ENCODE results near the gene C1RL.
A peak's percentile ranks its signal among the peaks of the same experiment; 100 is the strongest.

C1RL gene, protein sequence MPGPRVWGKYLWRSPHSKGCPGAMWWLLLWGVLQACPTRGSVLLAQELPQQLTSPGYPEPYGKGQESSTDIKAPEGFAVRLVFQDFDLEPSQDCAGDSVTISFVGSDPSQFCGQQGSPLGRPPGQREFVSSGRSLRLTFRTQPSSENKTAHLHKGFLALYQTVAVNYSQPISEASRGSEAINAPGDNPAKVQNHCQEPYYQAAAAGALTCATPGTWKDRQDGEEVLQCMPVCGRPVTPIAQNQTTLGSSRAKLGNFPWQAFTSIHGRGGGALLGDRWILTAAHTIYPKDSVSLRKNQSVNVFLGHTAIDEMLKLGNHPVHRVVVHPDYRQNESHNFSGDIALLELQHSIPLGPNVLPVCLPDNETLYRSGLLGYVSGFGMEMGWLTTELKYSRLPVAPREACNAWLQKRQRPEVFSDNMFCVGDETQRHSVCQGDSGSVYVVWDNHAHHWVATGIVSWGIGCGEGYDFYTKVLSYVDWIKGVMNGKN

DNA sequence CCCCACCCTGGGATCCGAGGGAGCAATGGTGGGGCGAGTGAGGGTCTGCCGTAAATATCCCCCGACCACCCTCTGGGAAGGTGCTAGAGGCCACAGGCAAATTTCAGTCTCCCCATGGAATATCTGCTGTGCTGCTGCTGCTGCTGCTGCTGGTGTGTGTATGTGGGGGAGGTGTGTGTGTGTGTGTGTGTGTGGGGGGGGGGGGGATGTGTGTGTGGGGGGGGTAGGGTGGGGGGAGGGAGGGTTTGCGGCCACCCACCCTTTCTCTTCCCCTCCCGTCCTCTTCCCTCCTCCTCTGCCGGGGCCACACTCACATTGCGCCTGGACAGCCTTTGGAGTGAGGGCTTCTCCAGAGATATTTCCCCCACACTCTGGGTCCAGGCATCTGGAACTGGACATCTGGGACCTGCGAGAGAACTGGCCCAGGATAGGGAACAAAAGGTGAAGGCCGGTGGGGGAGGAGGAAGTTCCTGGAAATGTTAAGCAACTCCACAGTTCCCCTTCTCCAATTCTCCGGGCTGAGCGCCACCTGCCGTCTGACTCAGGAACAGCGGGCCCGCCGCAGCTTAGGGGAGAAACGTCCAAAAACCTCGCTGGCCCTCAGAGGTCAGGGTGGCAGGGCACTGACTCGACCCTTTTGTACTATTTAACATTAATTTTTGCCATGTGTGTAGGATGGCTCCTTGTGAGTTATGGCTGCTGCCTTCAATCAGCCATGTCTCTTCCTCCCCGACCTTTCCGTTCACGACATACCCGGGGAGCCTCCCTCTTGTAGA lies at the start of gene C1RL:
C1RL (minus strand) TSS at position 419 of the 776 bp plus-strand sequence; CDS start at position 385, 34 bp downstream.
- peak; percentile 89 for DNase-seq

DNA sequence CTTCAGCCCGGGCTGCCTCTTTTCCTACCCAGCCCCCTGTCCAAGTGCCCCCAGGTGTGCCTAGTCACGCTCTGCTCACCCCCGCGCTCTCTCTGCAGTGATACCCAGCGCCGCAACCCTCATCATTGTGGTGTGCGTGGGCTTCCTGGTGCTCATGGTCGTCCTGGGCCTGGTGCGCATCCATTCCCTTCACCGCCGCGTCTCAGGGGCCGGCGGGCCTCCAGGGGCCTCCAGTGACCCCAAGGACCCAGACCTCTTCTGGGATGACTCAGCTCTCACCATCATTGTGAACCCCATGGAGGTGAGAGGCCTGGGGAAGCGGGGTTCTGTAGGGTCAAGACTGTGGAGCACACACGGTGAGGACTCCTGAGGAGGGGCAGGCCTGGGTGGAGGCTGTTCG lies 48.4 kb upstream of the C1RL start:
- DNase-seq = no peak

DNA sequence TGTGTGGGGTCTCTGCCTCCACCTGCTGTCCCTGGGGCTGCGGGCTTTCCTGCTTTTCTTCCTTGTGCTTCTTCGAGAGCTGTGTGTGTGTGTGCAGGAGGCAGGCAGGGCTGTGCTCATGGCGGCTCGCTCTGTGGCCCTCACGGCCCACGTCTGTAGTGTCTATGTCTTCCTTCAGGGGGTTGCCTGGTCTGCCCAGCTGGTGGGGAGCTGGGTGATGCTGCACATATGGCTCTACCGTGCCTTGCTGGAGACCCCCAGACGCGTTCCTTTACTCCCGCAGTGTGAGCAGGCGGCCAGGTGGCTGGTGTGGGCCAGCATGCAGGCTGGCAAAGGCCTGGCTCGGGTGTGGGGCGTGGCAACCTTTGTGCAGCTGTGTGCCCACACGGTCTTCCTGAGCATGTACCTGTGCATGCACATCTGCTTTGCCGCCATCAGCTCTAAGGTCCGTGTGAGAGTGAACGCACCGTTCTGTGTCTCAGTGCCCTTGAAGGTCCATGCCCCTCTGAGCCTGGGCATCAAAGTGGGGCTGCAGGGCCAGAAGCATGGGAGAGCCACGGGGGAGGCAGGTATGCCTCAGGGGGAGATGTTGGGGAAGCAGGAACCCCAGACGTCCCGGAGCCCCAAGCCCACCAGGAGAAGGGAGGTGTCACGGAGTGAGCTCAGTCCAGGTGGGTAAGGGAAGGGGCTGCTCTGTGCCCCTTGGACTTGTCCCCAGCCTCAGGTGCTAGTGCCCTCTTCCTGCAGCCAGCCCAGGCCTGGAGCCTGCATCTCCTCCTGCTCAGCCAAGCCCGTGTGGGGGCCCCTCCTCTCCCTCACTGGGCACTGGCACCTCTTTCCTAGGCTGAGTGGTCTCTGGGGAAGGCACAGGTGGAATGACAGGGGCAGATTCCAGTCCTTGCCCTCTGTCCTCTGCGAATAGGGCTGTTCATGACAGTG lies 47.5 kb upstream of the C1RL start:
- no peak for DNase-seq

DNA sequence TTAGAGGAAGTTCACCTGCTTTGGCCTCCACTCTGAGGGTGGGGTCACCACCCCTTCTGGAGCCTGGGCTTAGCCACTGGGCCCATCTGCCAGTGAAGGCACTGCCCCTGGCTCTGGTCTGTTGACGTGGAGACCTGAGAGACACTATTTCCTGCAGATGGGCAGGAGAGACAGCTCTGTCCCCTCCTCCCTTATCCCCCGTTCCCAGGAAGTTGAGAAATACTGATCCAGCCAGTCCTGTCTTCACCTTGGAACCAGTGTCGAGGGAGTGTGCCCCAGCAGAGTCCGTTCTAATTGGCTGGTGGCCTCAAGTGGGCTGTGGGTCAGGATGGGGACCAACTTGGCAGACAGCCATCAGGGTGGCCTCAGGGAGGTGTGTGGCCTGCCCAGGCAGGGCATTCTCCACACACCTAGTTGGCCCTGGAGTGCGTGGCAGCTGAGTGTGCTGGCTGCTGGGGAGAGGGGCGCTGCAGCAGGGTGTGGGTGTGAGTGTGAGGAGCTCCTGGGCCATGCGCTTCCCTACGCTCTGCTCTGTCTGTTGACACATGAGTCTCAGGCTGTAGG lies 46.5 kb upstream of the C1RL start:
- no peak for DNase-seq

DNA sequence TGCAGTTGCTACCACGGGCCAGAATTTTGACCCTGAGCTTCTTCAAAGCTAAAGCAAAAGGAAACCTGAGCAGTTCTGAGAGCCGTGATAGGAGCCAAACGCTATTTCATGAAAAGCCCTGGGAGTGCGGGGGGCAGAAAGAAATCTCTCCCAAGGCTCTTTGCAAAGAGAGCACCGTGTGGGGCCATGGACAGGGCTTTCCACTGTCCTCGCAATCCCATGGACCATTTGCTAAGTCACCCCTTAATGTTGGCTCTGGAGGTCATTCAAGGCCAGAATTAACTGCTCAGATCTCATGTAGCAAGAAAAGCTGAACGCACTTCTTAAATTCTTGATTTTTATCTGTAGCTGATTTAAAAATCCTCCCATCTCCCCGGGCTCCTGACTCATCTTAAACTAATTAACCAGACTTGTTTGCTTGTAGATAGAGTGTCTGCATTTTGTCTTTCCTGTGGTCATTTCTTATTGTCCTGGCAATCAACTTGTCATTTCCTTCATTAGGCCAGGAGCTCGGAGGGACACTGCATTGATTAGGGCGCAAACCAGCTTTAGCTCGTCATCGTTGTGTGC lies 46.0 kb upstream of the C1RL start:
- no peak for DNase-seq

DNA sequence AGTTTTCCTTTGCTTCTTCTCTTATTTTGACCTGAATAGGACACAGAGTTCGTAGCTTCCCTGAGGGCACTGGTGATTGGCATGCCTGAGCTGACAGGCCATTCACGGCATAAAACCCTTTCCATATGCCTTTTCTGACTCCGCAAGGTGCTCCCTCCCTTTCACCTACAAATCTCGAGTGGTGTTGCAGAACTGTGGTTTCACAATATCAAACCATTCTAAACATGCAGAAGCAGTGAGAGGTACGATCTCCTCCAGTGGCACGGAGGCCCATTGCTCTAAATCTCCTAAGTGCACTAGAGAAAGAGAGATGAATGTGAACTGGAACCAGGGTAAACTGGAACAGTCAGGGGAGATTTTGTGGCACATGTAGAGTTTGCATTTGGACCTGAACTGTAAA lies 45.0 kb upstream of the C1RL start:
- DNase-seq = no peak

DNA sequence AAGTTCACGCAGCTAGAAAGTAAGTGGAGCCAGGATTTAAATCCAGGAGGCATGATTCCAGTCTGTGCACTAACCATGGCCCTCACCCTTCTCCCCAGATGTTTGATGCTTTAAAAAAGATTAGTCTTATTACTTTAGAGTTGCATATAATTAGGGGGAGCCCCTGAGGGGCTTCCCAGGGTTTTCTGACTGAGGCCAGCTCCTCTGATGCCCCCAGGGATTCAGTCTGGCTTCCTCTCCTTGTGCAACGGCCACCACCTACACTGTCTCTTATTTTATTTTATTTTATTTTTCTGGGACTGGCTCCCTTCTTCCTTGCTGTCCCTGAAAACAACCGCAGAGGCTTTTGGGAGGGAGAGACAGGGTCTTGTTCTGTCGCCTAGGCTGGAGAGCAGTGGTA lies 43.8 kb upstream of the C1RL start:
- DNase-seq = no peak

DNA sequence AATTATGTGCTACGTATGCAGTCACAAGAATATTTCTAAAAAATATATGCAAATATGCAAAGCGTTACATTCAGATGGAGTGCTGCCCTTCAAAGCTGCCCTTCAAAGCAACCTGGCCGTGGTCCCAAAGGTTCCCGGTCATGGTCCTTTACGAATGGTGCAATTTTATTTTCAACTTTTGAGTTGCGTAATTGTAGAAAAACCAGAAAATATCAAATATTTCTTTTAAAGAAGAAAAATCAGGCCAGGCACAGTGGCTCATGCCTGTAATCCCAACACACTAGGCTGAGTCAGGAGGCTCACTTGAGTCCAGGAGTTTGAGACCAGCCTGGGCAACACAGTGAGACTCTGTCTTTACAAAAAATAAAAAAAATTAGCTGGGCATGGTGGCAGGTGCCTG lies 42.5 kb upstream of the C1RL start:
- DNase-seq = no peak

DNA sequence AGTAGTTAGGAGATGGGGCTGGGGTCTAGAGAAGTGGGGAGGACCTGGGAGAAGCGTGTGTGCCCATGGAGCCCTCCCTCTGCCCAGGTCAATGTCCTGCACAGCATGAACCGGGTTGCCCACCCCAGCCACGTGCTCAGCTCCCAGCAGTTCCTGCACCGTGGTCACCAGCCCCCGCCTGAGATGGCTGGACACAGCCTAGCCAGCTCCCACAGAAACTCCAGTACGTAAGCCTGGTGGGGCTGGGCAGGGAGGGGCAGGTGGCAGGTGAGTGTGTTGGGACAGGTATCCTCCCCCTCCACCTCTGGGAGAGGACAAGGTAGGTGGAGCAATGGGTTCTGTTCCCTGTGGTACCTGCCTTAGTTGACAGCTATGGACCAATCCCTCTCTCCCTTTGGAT lies 41.8 kb upstream of the C1RL start:
- no peak for DNase-seq

DNA sequence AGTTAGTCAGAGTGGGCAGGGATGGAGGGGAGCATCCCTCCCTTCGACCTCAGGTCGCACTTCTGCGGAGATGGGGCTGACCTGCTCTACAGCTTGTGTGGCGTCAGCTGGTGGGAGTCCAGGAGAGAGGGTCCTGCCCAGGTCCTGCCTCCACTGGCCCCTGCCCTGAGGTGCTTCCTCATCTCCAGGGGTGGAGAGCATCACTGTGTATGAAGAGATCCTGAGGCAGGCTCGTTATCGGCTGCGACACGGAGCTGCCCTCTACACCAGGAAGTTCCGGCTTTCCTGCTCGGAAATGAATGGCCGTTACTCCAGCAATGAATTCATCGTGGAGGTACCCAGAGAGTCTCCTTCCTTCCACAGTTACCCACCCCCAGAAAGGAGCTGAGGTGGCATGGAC lies 41.3 kb upstream of the C1RL start:
- DNase-seq = no peak

DNA sequence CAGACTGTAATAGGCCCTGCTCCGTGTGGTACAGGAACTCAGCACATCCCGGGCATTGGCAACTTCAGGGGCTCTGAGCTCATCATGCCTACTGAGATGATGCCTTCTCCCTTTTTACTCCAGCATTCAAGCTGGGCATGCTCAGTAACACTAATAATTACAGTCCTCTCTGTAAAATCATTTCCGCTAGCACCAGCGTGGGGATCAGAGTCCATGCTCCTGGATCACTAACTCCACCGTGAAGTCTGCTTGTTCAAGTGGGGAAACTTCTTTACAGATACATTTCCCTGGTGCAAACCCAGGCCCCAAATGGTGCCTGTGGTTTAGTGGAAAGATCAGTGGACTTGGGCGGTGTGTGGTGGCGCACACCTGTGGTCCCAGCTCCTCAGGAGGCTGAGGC lies 37.9 kb upstream of the C1RL start:
- no peak for DNase-seq

DNA sequence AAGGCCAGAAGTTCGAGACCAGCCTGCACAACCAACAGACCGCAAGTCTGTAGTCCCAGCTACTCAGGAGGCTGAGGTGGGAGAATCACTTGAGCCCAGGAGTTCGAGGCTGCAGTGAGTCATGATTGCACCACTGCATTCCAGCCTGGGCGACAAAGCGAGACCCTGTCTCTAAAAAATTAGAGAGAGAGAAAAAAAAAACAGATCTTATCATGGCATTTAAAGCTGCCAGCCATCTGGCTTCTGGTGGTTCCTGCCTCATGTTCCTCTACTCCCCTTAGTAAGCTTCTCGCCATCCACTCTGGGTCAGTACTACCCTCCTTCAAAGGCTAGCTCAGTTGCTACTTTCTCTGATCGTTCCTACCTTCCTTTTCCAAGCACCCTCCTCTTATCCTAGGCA lies 37.2 kb upstream of the C1RL start:
- no peak for DNase-seq

DNA sequence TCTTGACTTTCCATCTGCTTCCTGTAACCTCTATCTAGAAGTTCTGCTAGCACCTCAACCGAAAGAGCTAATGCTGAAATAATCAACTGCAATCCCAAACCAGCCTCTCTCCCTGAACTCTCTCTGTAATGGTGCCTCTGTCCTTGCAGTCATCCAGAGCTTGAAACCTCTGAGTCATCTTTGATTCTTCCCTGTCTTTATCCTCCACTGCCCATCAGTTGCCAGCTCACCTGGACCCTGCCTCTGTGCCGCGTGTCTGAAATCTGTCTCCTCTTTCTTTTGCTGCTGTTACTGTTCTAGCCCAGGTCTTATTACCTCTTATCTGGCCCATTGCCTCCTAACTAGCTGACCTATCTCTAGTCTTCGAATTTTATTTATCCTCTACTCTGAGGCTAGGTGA lies 36.7 kb upstream of the C1RL start:
- DNase-seq = no peak

DNA sequence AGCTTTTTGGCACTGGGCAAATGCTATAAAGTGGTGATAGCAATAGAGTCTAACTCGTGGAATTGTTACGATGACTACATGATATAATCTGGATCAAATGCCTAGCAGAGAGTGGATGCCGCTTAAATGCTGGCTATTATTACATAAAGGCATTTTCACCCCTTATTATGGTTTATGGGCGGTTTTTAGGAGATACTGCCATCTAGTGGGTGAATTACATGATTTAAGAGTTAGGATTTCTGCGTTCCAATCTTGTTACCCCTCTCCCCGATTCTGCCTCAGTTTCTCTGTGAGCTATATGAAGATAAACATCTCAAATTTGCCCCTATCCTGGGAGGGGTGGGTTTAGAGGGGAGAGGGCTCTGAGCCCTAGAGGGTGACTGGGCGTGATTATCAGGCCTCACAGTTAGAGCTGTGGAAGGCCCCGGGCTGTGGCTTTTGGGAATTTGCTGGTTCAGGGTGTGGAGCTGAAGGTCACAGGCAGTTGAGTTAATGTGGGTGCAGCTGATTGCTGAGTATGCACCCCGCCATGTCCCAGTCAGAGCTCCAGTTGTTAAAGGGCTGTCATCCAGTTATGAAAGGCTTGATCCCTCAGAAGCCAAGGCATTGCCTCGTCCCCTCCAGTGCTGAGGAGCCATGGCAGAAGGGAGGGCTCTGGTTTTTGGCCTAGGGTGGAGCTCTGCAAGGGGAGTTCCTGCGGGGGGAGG lies 35.6 kb upstream of the C1RL start:
- DNase-seq = no peak

DNA sequence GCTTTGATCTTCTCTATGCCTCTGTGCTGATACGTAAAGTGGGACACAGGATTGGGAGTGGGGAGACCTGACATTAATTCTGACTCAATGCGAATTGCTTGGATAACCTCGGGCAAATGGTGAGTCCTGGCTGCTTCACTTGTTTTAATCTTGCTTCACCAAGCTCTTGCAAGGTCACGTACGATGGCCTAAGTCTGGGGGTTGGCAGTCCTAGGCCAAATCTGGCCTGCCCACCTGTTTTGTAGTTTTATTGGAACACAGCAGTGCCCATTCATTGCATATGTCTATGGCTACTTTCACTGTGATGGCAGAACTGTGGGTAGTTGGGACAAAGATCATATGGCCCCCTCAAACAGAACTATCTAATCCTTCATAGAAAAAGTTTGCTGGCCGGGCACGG lies 34.5 kb upstream of the C1RL start:
- no peak for DNase-seq

DNA sequence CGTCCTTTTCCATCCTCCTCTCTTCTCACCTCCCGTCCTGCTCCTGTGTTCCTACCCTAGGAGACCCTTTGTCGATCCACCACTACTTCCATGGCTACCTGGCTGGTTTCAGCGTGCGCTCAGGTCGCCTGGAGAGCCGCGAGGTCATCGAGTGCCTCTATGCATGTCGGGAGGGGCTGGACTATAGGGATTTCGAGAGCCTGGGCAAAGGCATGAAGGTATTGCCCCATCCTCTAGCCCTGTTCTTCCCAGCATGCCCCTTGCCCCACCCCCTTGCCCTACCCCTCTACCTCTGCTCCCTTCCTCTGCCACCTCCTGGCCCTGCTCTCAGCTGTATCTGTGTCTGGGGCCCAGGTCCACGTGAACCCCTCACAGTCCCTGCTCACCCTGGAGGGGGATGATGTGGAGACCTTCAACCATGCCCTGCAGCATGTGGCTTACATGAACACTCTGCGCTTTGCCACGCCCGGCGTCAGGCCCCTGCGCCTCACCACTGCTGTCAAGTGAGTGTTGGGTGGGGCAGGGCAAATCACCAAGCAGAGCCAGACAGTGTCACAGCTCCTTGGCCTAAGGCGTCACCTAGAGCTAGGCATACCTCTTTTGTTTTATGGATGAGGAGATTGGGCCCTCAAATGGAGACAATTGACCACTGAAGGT lies 33.9 kb upstream of the C1RL start:
- DNase-seq = no peak

DNA sequence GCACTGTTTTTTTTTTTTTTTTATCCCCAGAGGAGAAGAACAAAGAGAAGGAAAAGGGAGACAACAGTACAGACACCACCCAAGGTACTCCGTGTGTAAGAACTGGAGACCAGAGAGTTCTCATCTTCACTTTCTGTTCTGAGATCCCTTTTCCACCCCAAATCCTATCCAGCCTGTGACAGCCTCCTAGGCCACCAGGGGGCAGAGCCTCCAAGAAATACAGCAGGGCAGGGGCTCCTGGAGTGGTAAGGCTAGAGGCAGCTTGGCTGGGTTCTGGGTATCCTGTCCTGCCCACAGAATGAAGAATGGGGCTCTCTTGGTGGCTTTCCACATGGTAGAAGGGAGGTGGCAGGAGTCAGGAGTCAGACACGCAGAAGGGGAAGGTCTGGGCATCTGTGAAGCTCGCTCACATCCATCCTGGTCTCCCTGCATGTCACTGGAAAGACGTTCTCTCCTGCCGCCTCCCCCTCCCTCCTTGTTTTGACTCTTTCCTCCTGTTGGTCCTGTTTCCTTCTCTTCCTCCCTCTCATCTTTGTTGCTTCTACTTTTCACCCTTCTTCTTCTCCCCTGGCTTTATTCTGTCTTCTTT lies 33.1 kb upstream of the C1RL start:
- peak; percentile 73 for DNase-seq

DNA sequence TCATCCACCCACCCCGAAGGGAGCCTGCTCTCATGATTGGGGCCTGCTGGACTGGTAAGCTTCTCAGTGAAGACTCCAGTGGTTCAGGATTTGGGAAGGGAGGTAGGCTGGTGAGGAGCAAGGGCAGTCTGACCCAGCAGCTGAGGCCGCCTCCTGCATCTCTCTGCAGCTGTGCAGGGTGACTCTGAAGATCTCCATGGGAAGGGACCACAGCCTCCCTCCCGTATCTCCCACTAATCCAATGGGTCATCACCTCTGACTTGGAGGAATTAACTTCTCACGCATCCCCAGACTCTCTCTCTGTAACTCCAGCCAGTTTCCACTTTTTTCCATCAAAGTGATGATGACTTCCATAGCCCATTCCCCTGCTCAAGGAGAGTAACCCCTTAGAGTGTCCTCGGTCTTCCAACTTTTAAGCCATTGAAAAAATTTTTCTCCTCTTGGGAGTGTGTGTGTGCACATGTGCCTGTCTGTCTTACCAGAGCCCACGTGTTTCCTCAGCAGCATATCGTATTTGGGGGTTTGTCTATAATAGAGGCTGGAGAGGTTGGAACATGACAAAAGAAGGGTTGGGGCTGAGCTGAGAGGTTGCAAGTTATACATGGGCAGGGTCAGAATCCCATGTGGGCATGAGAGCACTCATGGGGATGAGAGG lies 32.5 kb upstream of the C1RL start:
- DNase-seq = no peak

DNA sequence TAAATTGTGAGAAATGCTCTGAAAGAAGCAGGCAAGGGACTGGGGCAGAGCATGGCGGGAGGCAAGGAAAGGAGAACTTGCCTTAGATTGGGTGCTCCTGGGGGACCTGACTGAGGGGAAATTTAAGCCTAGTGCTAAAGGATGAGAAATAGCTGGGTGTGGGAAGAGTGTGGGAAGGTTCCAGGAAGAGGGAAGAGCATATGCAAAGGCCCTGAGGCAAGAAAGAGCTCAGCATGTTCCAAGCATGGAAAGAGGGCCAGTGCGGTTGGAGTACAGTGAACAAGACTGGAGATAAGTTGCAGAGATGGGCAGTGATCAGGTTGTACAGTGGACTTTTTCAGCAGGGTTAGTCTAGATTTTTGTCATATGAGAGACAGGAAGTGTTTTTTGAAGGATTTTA lies 30.2 kb upstream of the C1RL start:
- DNase-seq = no peak

DNA sequence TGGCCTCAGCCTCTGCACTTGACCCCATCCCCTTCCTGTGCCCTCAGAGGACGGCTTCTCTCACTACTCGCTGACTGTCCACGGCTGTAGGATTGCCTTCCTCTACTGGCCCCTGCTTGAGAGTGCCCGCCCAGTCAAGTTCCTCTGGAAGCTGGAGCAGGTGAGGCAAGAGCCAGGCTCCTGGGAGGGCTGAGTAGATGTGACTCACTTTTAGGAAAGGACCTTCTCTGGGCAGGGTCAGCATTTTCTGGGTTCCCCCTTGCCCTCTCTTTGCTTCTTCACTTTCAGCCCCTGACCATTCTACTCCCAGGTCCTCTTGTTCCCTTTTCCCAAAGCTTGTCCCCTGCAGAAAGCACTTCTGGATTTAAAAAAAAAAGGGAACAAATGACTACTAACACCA lies 28.9 kb upstream of the C1RL start:
- no peak for DNase-seq
